Ovary (tissue), 9 donors: Measurements from ENCODE around the gene KLHL2. TPM values are rescaled to one million over a fixed set of nuclear protein-coding genes. Genes with fewer than 3 reads are reported as not detected.
A peak's percentile ranks its signal among the peaks of the same experiment; 100 is the strongest.

ENCODE experiments used
- DNase-seq, 5 donors: peaks; one replicate each; pipeline ENCODE4 v3.0.0-alpha.2; 2019 to 2020
- H3K27ac ChIP-seq, 2 donors: fragments of 200-600 bp; one replicate each; pipeline versions ENCODE4 v1.5.1 to v1.8.0; 2019 to 2022
- H3K27me3 ChIP-seq: fragments of 200-600 bp; one replicate; pipeline ENCODE4 v1.8.0; 2022
- H3K36me3 ChIP-seq: fragments of 200-600 bp; sonication (generic); one replicate; pipeline ENCODE4 v1.5.1; 2019
- H3K4me1 ChIP-seq: one replicate; pipeline ENCODE4 v1.8.1; 2013; ENCODE audit warnings: mild to moderate bottlenecking, moderate library complexity; ENCODE audit not compliant: insufficient read depth
- H3K4me3 ChIP-seq: fragments of 200-600 bp; sonication (generic); one replicate; pipeline ENCODE4 v1.5.1; 2017
- H3K9me3 ChIP-seq, 2 donors: fragments of 200-600 bp in 1 of 2; sonication (generic) in 1 of 2; one replicate each; pipeline versions ENCODE4 v1.5.1 to v1.8.1; 2013 to 2019; ENCODE audit warnings: mild to moderate bottlenecking in 1 of 2, moderate library complexity in 1 of 2
- CTCF ChIP-seq, 3 donors: fragments of 450-650 bp in 2 of 3; fragments of 200-600 bp in 1 of 3; IDR thresholded peaks; one replicate each; pipeline versions ENCODE4 v1.5.1 to v1.8.0; 2016 to 2022; ENCODE audit warnings: antibody characterized with exemption in 3 of 3, mild to moderate bottlenecking in 1 of 3
- EP300 ChIP-seq: sonication (generic); formaldehyde crosslinking; IDR thresholded peaks from one replicate; pipeline ENCODE4 v1.6.1; 2017; ENCODE audit warnings: antibody characterized with exemption
- POLR2A ChIP-seq: fragments of 450-650 bp; IDR thresholded peaks from one replicate; pipeline ENCODE4 v1.6.1; 2017; ENCODE audit warnings: antibody characterized with exemption, mild to moderate bottlenecking, moderate library complexity
- WGBS, 3 donors: extraction: QIAGEN DNeasy Blood & Tissue Kit in 1 of 3; methylation state at CpG; one replicate each; pipeline versions ENCODE4 v1.1.5 to v1.1.7; 2013 to 2017; 5-methylcytosine and 5-hydroxymethylcytosine counted together
- intact Hi-C, 4 donors: fragments of 100-400 bp; cut with DNase I; formaldehyde crosslinking; loops; one replicate each; pipeline versions ENCODE4 v1.11.0 to v1.15.1; 2022 to 2023
- polyA plus RNA-seq, 2 donors: library from polyadenylated mRNA; stranded (reverse); fragments of 200-250 nt in 1 of 2; fragments of 350-450 nt in 1 of 2; fragmentation: Illumina TruSeq in 1 of 2; extraction: RNeasy Lipid Tissue Mini Kit (QIAGEN cat#74804) in 1 of 2; gene quantifications; one replicate each; pipeline ENCODE4 v1.2.3, GENCODE V29; 2013 to 2014
- total RNA-seq, 7 donors: library from RNA; depleted of rRNA in 2 of 7; stranded (reverse); fragments of >200 nt in 2 of 7; fragmentation: NEBNext Ultra II Directional in 3 of 7; extraction: Animal tissue kit (Norgen Biotek cat#: 25700) in 3 of 7; gene quantifications; one replicate each; pipeline versions ENCODE4 v1.1.0 to v1.2.4, GENCODE V29; 2016 to 2023
- donor health status: DM: no; HTN: no; CAD: no; lungs with moderate emphysema.
- donor health status: DM: no; HTN: no; CAD: no.
- donor health status: Bipolar disorder and iron deficiency.
- donor health status: DM: yes; HTN: yes; CAD: no.
- donor health status: DM: no; HTN: no; CAD: no.
- donor health status: DM: yes; HTN: yes; CAD: no.

KLHL2 gene
- total and polyA plus RNA-seq, 9 donors: 7.2 to 19.3 (median 11.4) TPM

GRCh38 chr4:165204462-165204830 lies 2.9 kb upstream of the KLHL2 start:
- TF ChIP-seq CTCF (IDR thresholded peaks at IDR 0.05): no peak
- no peak for TF ChIP-seq EP300
- no peak for TF ChIP-seq POLR2A
- WGBS, 3 donors: 79 to 89% (median 87%) methylated on average over 3 of the region's 3 CpGs

GRCh38 chr4:165207016-165207430 lies 338 bp upstream of the KLHL2 start:
- DNase-seq: peak in 1 of 5 donors; percentile 20
- Histone ChIP-seq H3K4me3 (peak overlapping the region; percentile 65), H3K36me3 (no peaks in the 10 kb centered on the region), H3K27ac (peak overlapping the region; percentile 42 to 72), H3K27me3 (no peaks in the 10 kb centered on the region), H3K4me1 (peaks cover 4% of the 10 kb centered on the region), H3K9me3 (no peaks in the 10 kb centered on the region)
- no peak for TF ChIP-seq CTCF (IDR thresholded peaks at IDR 0.05)
- TF ChIP-seq POLR2A: no peak
- TF ChIP-seq EP300: no peak
- intact Hi-C loops: loop anchor here in 1 of 4 donors (5.0 kb wide), 1 partner anchor 75 kb away; no protein-coding TSS in a partner anchor
- 0 to 1% (median 0%) methylated on average over 23 to 28 of the region's 28 CpGs for WGBS, 3 donors

More at GRCh38 chr4:165204462-165204830, 2.9 kb upstream of the KLHL2 start:
- Histone ChIP-seq H3K9me3 (no peaks in the 10 kb centered on the region), H3K27me3 (no peaks in the 10 kb centered on the region), H3K36me3 (no peaks in the 10 kb centered on the region), H3K27ac (no peak overlapping the region), H3K4me3 (no peak overlapping the region), H3K4me1 (peaks cover 4% of the 10 kb centered on the region)
- no peak for DNase-seq
- intact Hi-C loops: no loop called here

- no peak for DNase-seq
- TF ChIP-seq CTCF (IDR thresholded peaks at IDR 0.05) (no peak), EP300 (no peak), POLR2A (no peak)
- WGBS, 3 donors: 2 to 5% (median 3%) methylated on average over 13 of the region's 13 CpGs
- no peaks in the 10 kb centered on the region for H3K9me3 ChIP-seq
- no peak overlapping the region for H3K27ac ChIP-seq
- intact Hi-C loops: loop anchor here in 1 of 4 donors (5.0 kb wide), 1 partner anchor 76 kb away; no protein-coding TSS in a partner anchor
- H3K4me1 ChIP-seq: peaks cover 4% of the 10 kb centered on the region
- no peaks in the 10 kb centered on the region for H3K36me3 ChIP-seq
- peak overlapping the region; percentile 65 for H3K4me3 ChIP-seq
- H3K27me3 ChIP-seq: no peaks in the 10 kb centered on the region
Observed at GRCh38 chr4:165208221-165208652, 876 bp downstream of the KLHL2 start.

GRCh38 chr4:165208741-165209388 lies 1.5 kb downstream of the KLHL2 start:
- no peak for TF ChIP-seq POLR2A
- no peak for TF ChIP-seq CTCF (IDR thresholded peaks at IDR 0.05)
- no peak for TF ChIP-seq EP300
- intact Hi-C loops: loop anchor here in 1 of 4 donors (5.0 kb wide), 1 partner anchor 77 kb away; no protein-coding TSS in a partner anchor
- Histone ChIP-seq H3K9me3 (no peaks in the 10 kb centered on the region), H3K4me1 (peaks cover 4% of the 10 kb centered on the region), H3K27me3 (no peaks in the 10 kb centered on the region), H3K36me3 (no peaks in the 10 kb centered on the region), H3K4me3 (peak overlapping the region; percentile 65), H3K27ac (no peak overlapping the region)
- WGBS, 3 donors: 41 to 62% (median 52%) methylated on average over 10 of the region's 10 CpGs
- no peak for DNase-seq
